Activated CD8-positive, alpha-beta memory T cell treated with anti-CD3 and anti-CD28 coated beads, Interleukin-2, amount 10 ng/mL, durations not matched to agents 7 days and 5 days (primary cell): Measurements from ENCODE around the gene EMX1. TPM values are rescaled to one million over a fixed set of nuclear protein-coding genes. Genes with fewer than 3 reads are reported as not detected.

Source experiments
- ATAC-seq: fragments of 150-1000 bp; cut with Tn5 transposase; one replicate; pipeline ENCODE4 v1.10.0; 2021; ENCODE audit warnings: moderate library complexity
- CTCF ChIA-PET: fragments of 350-600 bp; sonication (Branson Sonifier 250); formaldehyde crosslinking; loops from one replicate; lab custom pipeline; 2021; ENCODE audit warnings: antibody characterized with exemption; lab: Charles Lee
- DNase-seq: peaks from one replicate; pipeline ENCODE4 v3.0.0-alpha.2; 2020
- H3K27ac Mint-ChIP-seq: one replicate; pipeline ENCODE4 v1.8.0; 2021; ENCODE audit warnings: mild to moderate bottlenecking, mixed read lengths
- H3K27me3 Mint-ChIP-seq: one replicate; pipeline ENCODE4 v1.8.0; 2021; ENCODE audit warnings: mixed read lengths
- H3K36me3 Mint-ChIP-seq: one replicate; pipeline ENCODE4 v1.8.0; 2021; ENCODE audit warnings: mild to moderate bottlenecking, mixed read lengths
- H3K4me1 Mint-ChIP-seq: one replicate; pipeline ENCODE4 v1.8.0; 2021; ENCODE audit warnings: mixed read lengths
- H3K4me3 Mint-ChIP-seq: one replicate; pipeline ENCODE4 v1.8.0; 2021; ENCODE audit warnings: mild to moderate bottlenecking, moderate library complexity, mixed read lengths
- H3K9me3 Mint-ChIP-seq: one replicate; pipeline ENCODE4 v1.8.0; 2022; ENCODE audit warnings: low read depth, mixed read lengths
- total RNA-seq, 2 experiments: library from RNA; stranded (reverse); gene quantifications; one replicate each; pipeline ENCODE4 v1.2.3, GENCODE V29; 2021

Gene EMX1
- total RNA-seq, 2 experiments from 2014 or later: not detected

DNA sequence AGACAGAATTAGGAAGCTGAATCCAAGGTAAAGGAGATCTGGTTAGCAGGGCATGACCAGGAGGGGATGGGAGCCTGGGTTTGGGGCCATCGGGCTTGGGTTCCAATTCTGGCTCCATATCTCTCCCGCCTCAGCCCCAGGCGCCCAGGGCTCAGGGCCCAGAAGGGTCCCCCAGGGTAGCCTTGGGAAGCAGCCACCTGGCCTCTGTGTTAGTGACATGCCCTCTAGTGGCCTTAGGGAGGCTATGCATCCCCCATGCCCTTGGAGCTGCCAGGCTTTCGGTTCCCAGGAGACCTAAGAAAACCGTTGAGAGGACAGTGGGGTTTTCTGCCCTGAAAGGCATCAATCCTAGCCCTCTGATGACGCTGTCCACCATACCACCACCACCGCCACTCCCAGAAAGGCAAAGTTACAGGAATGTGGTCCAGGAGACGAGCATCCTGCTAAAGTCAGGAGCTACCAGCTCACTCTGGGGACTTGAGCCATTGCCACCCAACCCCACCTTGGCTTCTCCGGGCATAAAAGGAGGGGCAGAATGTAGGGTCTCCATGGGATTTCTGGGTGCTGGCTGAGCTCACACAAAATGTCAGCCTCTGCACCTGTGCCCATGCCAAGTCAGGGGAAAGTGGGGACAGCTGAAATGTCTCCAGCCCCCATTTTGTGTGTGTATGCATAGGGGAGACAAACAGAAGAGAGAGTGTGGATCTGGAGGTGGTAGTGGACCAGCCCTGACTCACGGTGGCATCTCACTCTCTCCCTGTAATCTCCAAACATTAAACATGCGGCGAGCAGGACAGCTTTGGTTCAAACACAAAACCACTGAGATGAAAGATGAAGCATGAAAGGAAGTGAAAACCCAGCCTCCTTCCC lies 56.5 kb downstream of the EMX1 start:
- H3K4me3 Mint-ChIP-seq: no peak overlapping the region
- H3K9me3 Mint-ChIP-seq: no peaks in the 10 kb centered on the region
- peaks cover 7% of the 10 kb centered on the region for H3K27me3 Mint-ChIP-seq
- DNase-seq: peak; percentile 64
- H3K4me1 Mint-ChIP-seq: no peaks in the 10 kb centered on the region
- no peaks in the 10 kb centered on the region for H3K36me3 Mint-ChIP-seq
- CTCF ChIA-PET: interaction anchor here (0.6 to 16.1 kb wide), 41 partner anchors 10 to 240 kb away, joined by 3 to 306 read pairs (median 4); partner anchors contain the start of genes EMX1, SFXN5, SMYD5 and SPR
- peak; percentile 92 for ATAC-seq
- H3K27ac Mint-ChIP-seq: no peak overlapping the region

- CTCF ChIA-PET: interaction anchor here (0.7 to 16.1 kb wide), 30 partner anchors 9 to 239 kb away, joined by 3 to 306 read pairs (median 5); partner anchors contain the start of genes EMX1, SFXN5, SMYD5 and SPR
- Mint-ChIP-seq H3K36me3 (no peaks in the 10 kb centered on the region), H3K27ac (no peak overlapping the region), H3K4me3 (no peak overlapping the region), H3K9me3 (no peaks in the 10 kb centered on the region), H3K27me3 (peaks cover 7% of the 10 kb centered on the region), H3K4me1 (no peaks in the 10 kb centered on the region)
- DNase-seq: no peak
- no peak for ATAC-seq
These were observed 57.1 kb downstream of the EMX1 start for GRCh38 chr2:72974436-72974754.

- H3K4me1 Mint-ChIP-seq: peaks cover 1% of the 10 kb centered on the region
- no peak for ATAC-seq
- H3K4me3 Mint-ChIP-seq: no peak overlapping the region
- no peaks in the 10 kb centered on the region for H3K9me3 Mint-ChIP-seq
- H3K36me3 Mint-ChIP-seq: no peaks in the 10 kb centered on the region
- peaks cover 7% of the 10 kb centered on the region for H3K27me3 Mint-ChIP-seq
- CTCF ChIA-PET: interaction anchor here (1.1 to 16.1 kb wide), 4 partner anchors 8 to 202 kb away, joined by 3 to 306 read pairs (median 16); partner anchors contain the start of genes SFXN5 and SPR
- no peak overlapping the region for H3K27ac Mint-ChIP-seq
- no peak for DNase-seq
These were observed 57.7 kb downstream of the EMX1 start for GRCh38 chr2:72975017-72975416.

GRCh38 chr2:72979896-72980295 lies 62.6 kb downstream of the EMX1 start:
- no peak overlapping the region for H3K27ac Mint-ChIP-seq
- peaks cover 4% of the 10 kb centered on the region for H3K4me1 Mint-ChIP-seq
- CTCF ChIA-PET: interaction anchor here (1.5 to 16.1 kb wide), 2 partner anchors 9 to 89 kb away, joined by 3 to 306 read pairs; partner anchors contain the start of gene SPR
- H3K27me3 Mint-ChIP-seq: peaks cover 3% of the 10 kb centered on the region
- no peak overlapping the region for H3K4me3 Mint-ChIP-seq
- H3K36me3 Mint-ChIP-seq: no peaks in the 10 kb centered on the region
- no peak for DNase-seq
- no peak for ATAC-seq
- no peaks in the 10 kb centered on the region for H3K9me3 Mint-ChIP-seq

DNA sequence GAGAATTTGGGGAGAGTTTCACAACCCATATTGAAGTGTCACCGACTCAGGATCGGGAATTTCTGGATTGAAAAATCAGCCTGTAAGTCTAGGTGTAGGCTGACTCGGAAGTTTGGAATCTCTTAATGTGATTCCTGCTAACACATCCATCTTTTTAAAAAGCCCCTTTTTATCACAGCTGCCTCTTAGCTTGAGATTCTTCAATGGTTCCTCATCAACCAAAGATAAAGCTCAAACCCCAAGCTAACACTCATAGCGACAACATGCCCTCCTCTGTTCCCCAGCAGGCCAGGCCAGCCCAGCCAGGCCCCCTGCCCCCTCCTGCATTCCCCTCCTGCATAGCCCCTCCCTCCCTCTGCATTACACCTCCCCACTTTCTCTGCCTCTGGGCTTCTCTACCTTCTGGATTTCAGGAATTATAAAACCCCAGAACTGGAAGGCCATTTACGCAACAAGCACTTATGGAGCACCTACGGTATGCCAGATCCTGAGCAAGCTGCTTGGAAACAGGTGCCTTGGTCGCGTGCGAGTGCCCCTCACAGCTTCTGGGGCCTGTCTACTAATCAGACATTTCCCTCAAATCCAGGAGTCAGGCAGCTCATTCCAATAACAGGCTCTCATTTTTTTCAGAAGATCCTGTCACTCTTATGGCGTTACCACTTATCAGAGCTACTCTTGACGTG lies 63.4 kb downstream of the EMX1 start:
- Mint-ChIP-seq H3K27me3 (no peaks in the 10 kb centered on the region), H3K9me3 (no peaks in the 10 kb centered on the region), H3K36me3 (no peaks in the 10 kb centered on the region), H3K27ac (no peak overlapping the region), H3K4me3 (no peak overlapping the region), H3K4me1 (peaks cover 4% of the 10 kb centered on the region)
- no peak for DNase-seq
- ATAC-seq: no peak
- CTCF ChIA-PET: interaction anchor here (1.4 to 16.1 kb wide), 3 partner anchors 10 to 90 kb away, joined by 3 to 306 read pairs (median 3); partner anchors contain the start of gene SPR

DNA sequence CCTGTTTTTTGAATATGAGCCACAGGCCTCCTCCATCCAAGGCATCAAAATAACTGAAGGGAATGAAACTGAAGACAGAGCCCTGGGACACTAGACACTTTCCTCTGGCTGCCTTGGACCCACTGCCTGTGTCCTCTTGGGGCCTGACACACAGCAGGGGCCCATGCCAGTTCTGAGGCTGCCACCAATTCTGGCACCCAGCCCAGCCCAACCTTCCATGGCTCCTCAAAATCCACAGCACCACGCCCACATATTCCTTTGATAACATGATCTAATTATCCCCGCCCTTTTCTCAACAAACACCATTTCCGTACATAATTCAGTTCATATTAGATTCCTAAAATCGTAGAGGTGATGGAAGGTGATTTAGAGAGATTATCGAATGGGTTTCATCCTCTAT lies 64.2 kb downstream of the EMX1 start:
- H3K4me1 Mint-ChIP-seq: peaks cover 4% of the 10 kb centered on the region
- no peaks in the 10 kb centered on the region for H3K9me3 Mint-ChIP-seq
- H3K4me3 Mint-ChIP-seq: no peak overlapping the region
- no peak for DNase-seq
- CTCF ChIA-PET: interaction anchor here (1.4 to 16.1 kb wide), 3 partner anchors 11 to 91 kb away, joined by 3 to 306 read pairs (median 3); partner anchors contain the start of gene SPR
- no peak for ATAC-seq
- no peak overlapping the region for H3K27ac Mint-ChIP-seq
- no peaks in the 10 kb centered on the region for H3K36me3 Mint-ChIP-seq
- no peaks in the 10 kb centered on the region for H3K27me3 Mint-ChIP-seq

DNA sequence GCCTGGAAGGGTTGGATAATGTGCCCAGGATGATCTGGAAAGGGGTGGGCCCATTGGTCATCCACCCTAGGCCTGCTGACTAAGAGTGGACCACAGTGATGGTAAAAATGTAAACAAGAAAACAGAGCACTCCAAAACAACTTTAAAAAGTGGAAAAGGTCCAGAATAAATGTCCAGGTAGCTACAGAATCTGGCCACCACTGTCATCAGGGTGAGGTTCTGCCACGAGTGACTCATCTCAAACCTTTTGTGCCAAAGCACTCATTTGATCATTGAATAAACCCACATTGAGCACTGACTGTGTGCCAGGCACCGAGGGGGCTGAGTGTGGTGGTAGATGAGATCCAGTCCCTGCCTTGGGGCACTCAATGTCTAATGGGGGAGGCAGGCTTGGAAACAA lies 64.9 kb downstream of the EMX1 start:
- Mint-ChIP-seq H3K4me1 (peaks cover 4% of the 10 kb centered on the region), H3K36me3 (no peaks in the 10 kb centered on the region), H3K9me3 (no peaks in the 10 kb centered on the region), H3K27ac (no peak overlapping the region), H3K27me3 (no peaks in the 10 kb centered on the region), H3K4me3 (no peak overlapping the region)
- ATAC-seq (no peak), DNase-seq (no peak)
- CTCF ChIA-PET: interaction anchor here (1.4 to 16.1 kb wide), 2 partner anchors 11 to 91 kb away, joined by 3 to 306 read pairs; partner anchors contain the start of gene SPR

- Mint-ChIP-seq H3K4me1 (peaks cover 4% of the 10 kb centered on the region), H3K27ac (no peak overlapping the region), H3K4me3 (no peak overlapping the region), H3K27me3 (no peaks in the 10 kb centered on the region), H3K9me3 (no peaks in the 10 kb centered on the region), H3K36me3 (no peaks in the 10 kb centered on the region)
- DNase-seq (no peak), ATAC-seq (no peak)
- CTCF ChIA-PET: interaction anchor here (1.4 to 16.1 kb wide), 2 partner anchors 8 to 92 kb away, joined by 3 to 306 read pairs; partner anchors contain the start of gene SPR
These were observed 65.6 kb downstream of the EMX1 start for GRCh38 chr2:72982781-72983499.

DNA sequence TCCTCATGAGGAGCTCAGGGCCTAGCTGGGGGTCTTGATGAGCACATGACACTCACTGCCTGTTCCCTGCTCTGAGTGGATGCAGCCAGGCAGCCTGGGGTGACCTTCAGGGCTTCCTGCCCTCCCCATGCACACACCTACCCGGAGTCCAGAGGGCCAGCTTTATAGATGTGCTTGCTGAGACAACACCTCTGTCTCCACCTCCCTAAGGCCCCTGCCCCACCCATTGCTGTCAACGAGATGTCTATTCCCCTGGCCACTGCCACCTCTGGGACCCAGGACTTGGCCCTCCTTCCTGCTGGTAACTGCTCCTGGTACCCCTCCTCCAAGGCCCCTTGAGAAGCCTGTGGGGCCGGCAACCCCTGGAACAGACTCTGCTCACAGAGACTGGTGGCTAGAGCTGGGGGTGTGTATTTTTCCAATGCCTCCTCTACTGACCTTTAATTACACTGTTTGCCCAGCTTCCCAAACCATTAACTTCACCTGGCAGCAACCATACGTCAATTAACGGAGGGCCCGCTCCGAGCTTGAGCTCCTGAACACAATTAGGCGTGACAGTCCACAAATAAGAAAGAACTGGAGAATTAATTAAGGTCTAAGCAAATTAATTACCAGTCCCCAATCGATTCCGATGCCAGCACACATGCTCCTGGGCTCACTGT lies 66.3 kb downstream of the EMX1 start:
- Mint-ChIP-seq H3K9me3 (no peaks in the 10 kb centered on the region), H3K4me3 (no peak overlapping the region), H3K27ac (no peak overlapping the region), H3K36me3 (no peaks in the 10 kb centered on the region), H3K27me3 (no peaks in the 10 kb centered on the region), H3K4me1 (peaks cover 4% of the 10 kb centered on the region)
- no peak for DNase-seq
- CTCF ChIA-PET: interaction anchor here (1.4 to 16.1 kb wide), 2 partner anchors 9 to 93 kb away, joined by 3 to 306 read pairs; partner anchors contain the start of gene SPR
- no peak for ATAC-seq

DNA sequence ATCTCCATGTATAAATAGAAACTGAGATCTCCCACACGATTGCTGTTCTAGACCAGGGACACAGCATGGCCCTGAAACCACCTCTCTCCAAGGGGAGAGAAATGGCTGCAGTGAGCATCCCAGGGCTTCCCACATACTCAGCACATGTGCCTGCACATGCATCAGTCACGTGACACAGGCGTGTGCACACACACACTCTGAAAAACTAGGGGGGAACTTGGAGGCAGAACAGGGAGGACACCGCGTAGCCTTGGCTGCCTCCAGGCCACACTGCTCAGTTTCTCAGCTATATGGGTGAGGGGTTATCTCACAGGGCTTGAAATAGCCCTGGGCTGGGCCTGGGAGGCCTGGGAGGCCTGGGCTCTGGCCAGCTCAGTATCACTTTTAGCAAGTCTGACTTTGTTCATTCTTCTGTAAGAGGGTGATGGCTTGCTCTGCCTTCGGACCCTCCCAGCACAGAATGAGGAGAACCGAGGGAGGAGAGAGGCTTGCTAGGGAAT lies 66.9 kb downstream of the EMX1 start:
- Mint-ChIP-seq H3K4me3 (no peak overlapping the region), H3K36me3 (no peaks in the 10 kb centered on the region), H3K4me1 (peaks cover 4% of the 10 kb centered on the region), H3K27ac (no peak overlapping the region), H3K27me3 (no peaks in the 10 kb centered on the region), H3K9me3 (no peaks in the 10 kb centered on the region)
- DNase-seq (no peak), ATAC-seq (no peak)
- CTCF ChIA-PET: interaction anchor here (1.1 to 16.1 kb wide), 4 partner anchors 9 to 93 kb away, joined by 3 to 306 read pairs (median 3); partner anchors contain the start of gene SPR
